Left colon (tissue), 2 donors: ENCODE results near the gene TCTA. TPM values are rescaled to one million over a fixed set of nuclear protein-coding genes. Genes with fewer than 3 reads are reported as not detected.

ENCODE experiments used
- ATAC-seq: fragments of 200-7000 bp; cut with Tn5 transposase; one replicate; pipeline ENCODE4 v1.9.1; 2020; ENCODE audit warnings: mild to moderate bottlenecking, moderate library complexity
- DNase-seq, 2 donors: peaks; one replicate each; pipeline ENCODE4 v3.0.0-alpha.2; 2020
- intact Hi-C, 2 donors: fragments of 100-400 bp; cut with DNase I in 1 of 2; cut with micrococcal nuclease in 1 of 2; formaldehyde crosslinking; loops; one replicate each; pipeline versions ENCODE4 v1.11.2 to v1.14.0; 2022; cut with DNase I, micrococcal nuclease
- total RNA-seq, 2 donors: library from RNA; stranded (reverse); fragmentation: NEBNext Ultra II Directional; extraction: Animal tissue kit (Norgen Biotek cat#: 25700); gene quantifications; one replicate each; pipeline ENCODE4 v1.2.1, GENCODE V29; 2021
- donor health status: DM: no; HTN: no; CAD: no.
- donor health status: DM: yes; HTN: yes; CAD: no.

TCTA gene
- total RNA-seq, 2 donors from 2014 or later = 39.5 to 41.7 TPM

DNA sequence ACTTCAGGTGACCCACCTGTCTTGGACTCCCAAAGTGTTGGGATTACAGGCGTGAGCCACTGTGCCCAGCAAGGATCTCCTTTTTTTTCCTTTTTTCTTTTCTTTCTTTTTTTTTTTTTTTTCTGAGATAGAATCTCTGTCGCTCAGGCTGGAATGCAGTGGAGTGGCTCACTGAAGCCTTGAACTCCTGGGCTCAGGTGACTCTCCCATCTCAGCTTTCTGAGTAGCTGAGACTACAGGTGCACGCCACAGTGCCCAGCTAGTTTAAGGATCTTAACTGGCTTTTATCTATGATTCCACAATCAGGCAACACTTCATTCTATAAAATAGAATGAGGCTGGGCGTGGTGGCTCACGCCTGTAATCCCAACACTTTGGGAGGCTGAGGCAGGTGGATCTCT lies 33.2 kb downstream of the TCTA start:
- intact Hi-C loops = loop anchor here in 1 of 2 donors (5.0 to 10.0 kb wide), 2 partner anchors 111 to 273 kb away; partner anchors contain the start of gene KLHDC8B
- ATAC-seq (no peak), DNase-seq (no peak)

DNA sequence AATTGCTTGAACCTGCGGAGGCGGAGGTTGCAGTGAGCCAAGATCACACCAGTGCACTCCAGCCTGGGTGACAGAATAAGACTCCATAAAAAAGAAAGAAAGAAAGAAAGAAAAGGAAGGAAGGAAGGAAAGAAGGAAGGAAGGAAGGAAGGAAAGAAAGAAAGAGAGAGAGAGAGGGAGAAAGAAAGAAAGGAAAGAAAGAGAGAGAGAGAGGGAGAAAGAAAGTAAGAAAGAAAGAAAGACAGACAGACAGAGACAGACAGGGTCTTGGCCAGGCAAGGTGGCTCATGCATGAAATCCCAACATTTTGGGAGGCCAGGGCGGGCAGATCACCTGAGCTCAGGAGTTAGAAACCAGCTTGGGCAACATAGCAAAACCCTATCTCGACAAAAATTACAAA lies 41.4 kb downstream of the TCTA start:
- DNase-seq (no peak), ATAC-seq (no peak)
- intact Hi-C loops = no loop called here

DNA sequence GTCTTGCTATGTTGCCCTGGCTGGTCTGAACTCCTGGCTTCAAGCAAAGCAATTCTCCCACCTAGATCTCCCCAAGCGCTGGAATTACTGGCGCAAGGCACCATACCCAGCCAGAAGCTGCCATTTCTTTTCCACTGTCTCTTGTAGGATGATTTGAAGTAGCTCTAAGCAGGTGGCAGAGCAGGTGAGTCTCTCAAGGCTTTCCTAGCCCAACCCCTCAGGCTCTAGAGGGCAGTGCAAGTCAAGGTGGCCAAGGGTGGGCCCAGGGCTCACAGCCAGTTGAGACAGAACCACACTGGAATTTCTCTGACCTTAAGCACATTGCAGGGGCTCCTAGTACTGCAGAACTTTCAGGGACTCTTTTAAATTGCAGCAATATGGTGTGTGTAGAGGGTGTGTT lies 42.2 kb downstream of the TCTA start:
- intact Hi-C loops = no loop called here
- DNase-seq (no peak), ATAC-seq (peak; percentile 78)

DNA sequence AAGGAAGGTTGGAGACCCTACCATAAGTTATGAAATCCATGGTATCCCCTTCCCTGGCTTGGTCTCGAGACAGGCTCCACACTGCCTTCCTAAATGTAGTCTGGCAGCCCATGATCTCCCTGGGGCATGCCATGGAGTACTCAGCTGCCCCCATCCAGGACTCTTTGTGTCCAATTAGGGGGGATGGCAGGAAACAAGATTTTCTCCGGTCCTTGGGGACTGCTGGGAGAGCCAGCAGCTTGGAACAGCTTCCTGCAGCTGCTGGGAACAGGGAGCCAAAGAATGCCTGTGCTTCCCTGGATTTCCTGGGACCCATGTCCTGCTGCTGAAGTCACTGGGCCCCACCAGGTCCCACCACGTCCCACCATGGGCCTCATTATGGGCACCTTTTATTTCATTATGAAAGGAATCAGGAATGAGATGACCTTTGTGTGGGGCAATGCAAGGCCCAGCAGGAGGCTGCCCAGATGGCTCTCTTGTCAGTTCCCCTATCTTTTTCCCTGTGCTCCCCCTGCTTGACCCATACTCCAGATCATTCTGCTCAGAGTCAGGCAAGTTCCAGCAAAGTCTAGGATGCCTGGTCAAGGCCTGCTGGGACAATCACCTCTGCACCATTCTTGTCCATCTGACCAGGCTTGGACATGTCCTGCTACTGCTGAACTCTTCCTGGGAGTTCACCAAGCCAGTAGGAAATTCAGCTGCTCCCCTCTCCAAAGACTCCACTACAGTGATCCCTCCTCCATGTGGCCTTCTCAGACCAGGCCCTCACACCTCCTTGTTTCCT lies 42.9 kb downstream of the TCTA start:
- intact Hi-C loops = no loop called here
- no peak for DNase-seq
- ATAC-seq = no peak

DNA sequence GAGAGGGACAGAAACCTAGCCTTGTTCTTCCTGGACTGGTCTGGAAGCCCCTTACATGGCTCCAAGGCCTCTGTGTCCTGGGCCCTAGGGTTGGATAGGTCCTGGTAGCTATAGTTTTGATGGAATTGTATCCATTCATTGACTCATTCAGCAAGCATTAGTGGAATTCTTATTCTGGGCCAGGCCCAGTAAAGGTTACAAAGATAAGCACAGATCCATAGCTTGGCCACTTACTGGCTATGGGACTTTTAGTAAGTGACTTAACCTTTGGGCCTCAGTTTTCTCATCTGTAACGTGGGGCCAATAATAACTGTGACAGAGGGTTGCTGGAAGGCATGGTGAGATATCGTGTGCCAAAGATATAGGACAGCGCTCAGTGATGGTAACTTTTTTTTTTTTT lies 44.2 kb downstream of the TCTA start:
- intact Hi-C loops = no loop called here
- no peak for ATAC-seq
- no peak for DNase-seq

DNA sequence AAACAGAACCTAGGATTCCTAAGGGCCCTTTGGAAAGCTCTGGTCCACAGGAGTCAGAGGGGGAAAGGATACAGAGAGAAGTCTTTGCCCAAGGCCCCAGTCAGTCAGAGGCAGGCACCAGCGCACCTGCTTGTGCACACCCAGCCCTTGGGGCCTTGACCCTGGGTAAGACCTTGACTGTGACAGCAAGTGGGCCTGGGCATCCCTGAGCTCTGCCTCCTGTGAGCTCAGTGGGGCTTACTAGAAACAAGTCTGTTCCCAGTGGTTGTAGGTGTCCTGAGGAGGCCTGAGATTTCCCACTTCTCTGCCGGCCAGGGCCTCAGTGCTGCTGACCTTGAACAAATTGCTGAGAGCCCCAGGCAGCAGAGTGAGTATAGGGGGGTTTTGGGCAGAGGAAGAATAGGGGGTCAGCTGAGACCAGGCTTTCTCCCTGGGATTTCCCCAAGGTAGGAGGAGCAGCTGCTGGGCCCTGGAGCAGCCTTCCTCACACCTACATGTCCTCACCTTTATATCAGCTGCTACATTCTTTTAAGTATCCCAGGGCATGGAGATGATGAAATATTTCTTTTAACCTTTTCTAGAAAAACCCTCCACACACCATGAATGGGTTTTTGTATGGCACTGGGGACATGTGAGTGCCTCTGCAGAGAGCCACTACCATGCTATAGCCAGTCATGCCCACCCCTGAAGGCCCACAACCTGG lies 48.1 kb downstream of the TCTA start:
- DNase-seq (no peak), ATAC-seq (no peak)
- intact Hi-C loops = no loop called here

DNA sequence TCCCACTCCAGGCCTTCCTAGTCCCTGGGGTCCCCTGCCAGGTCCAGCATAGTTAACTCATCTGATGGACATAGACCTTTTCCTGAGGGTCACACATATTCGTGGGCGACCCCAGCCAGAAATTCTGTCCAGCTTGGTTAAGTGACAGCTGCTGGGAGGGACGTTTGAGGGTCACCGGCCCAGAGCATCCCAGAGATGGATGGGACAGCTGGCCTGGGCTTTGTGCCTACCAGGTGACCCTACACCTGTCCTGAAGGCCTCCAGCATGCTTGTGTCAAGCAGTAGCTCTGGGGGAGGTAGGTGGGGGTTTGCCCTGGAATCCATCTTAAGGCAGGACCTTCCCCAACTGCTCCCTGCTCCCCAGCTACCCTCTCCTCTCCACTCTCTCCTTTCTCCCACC lies 48.7 kb downstream of the TCTA start:
- intact Hi-C loops = no loop called here
- DNase-seq (no peak), ATAC-seq (no peak)

DNA sequence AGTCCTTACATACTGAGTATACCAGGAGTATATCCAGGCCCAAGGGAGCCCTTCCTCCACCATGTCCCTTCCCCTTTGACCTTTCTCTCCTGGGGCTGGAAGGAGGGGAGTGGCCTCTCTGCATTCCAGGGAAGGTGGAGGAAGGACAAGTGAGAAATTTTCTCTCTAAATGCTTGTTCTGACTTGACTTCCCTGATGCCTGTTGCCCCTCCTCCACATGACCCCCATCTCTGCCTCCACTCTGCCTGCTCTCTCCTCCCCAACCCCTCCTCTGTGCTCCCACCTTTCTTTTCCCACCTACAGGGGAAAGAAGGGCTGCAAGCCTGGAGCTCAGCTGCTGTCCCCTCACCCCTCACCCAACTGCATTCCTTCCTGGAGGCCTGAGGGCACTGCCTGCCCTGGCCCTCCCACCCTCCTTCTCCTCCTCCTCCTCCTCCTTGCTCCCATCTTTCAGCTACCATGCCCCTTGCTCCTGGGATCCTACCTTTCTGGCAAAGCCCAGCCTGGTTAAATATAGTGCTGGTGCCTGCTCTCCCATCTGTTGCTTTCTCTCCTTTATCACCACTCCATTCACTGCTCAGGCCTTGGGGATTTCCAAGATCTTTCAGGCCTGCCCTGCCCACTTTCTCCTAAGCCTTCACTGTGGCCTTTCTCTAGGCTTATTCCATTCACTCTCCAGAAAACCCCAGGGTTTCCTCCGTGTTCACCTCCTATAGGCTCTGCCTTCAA lies 49.4 kb downstream of the TCTA start:
- ATAC-seq (peak; percentile 55), DNase-seq (no peak)
- intact Hi-C loops = no loop called here

DNA sequence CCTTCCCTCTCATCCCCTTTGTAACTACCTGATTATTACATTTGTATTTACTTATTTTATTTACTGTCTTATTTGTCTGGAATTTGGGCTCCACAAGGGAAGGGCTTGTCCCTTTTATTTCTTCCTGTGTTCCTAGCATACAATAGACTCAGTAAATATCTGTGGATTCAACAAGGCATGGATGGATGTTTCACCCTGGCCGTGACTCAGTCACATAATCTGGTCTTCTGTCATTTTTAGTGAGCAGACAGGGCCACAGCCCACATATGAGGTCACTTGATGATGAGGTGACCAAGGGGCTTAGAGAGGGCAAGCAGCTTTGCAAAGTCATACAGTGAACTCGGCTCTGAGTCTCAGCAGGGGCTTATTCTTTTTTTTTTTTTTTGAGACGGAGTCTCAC lies 50.0 kb downstream of the TCTA start:
- intact Hi-C loops = no loop called here
- ATAC-seq (no peak), DNase-seq (no peak)

- ATAC-seq (no peak), DNase-seq (no peak)
- intact Hi-C loops = no loop called here
Measured at GRCh38 chr3:49465270-49466034, 53.2 kb downstream of the TCTA start.

Other genes starting within 250 kb of the TCTA start
- 10 to 100 TPM; 16.3 to 20.3 TPM for gene CCDC71, start 246.1 kb upstream of the TCTA start, total RNA-seq
- 10 to 100 TPM in 1 of 2 donors, 1 to 10 TPM in 1; 4.6 to 12.5 TPM for gene KLHDC8B, start 240.8 kb upstream of the TCTA start, total RNA-seq
- gene C3orf62, start 135.2 kb upstream of the TCTA start, total RNA-seq = 1 to 10 TPM; 4.7 to 4.8 TPM
- gene USP4, start 72.4 kb upstream of the TCTA start, total RNA-seq = 10 to 100 TPM; 48.5 to 55.3 TPM
- gene GPX1, start 54.1 kb upstream of the TCTA start, total RNA-seq = 100 to 1,000 TPM; 128 to 146 TPM
- gene RHOA, start 447 bp upstream of the TCTA start, total RNA-seq = 100 to 1,000 TPM; 466 to 477 TPM
- 10 to 100 TPM; 21.5 to 24.7 TPM for gene AMT, start 10.1 kb downstream of the TCTA start, total RNA-seq
- 10 to 100 TPM in 1 of 2 donors, 1 to 10 TPM in 1; 9.6 to 11.9 TPM for gene NICN1, start 16.9 kb downstream of the TCTA start, total RNA-seq
- 100 to 1,000 TPM in 1 of 2 donors, 10 to 100 TPM in 1; 88.3 to 107 TPM for gene DAG1, start 57.8 kb downstream of the TCTA start, total RNA-seq
- under 1 TPM; 0.24 to 0.25 TPM for gene BSN, start 142.1 kb downstream of the TCTA start, total RNA-seq